ENCODE measurements around the gene TPPP.
"Not testable (repeated sequence)": the region's sequence is repeated elsewhere in the genome, so short reads cannot be mapped to it uniquely, and the experiment has no call there.

Gene TPPP

GRCh38 chr5:696191-696590 lies 3.0 kb upstream of the TPPP start:
- not testable (repeated sequence) for DNase-seq (ENCODE audit: extremely low read depth, low read depth)

DNA sequence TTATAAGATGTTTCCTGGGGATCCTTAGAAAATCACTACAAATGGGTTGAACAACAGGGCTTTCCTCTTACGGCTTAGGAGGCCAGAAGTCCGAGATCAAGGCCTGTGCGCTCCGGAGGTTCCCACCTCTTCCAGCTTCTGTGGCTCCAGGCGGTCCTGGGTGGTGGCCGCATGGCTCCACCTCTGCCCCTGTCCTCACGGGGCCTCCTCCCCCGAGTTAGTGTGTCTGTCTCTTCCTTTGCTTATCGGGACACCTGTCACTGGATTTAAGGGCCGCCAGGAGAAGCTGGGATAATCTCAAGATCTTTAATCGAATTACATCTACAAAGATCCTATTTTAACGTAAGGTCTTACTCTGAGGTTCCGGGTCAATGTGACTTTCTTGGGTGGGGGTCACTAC lies 2.3 kb upstream of the TPPP start:
- not testable (repeated sequence) for DNase-seq (ENCODE audit: extremely low read depth, low read depth)

DNA sequence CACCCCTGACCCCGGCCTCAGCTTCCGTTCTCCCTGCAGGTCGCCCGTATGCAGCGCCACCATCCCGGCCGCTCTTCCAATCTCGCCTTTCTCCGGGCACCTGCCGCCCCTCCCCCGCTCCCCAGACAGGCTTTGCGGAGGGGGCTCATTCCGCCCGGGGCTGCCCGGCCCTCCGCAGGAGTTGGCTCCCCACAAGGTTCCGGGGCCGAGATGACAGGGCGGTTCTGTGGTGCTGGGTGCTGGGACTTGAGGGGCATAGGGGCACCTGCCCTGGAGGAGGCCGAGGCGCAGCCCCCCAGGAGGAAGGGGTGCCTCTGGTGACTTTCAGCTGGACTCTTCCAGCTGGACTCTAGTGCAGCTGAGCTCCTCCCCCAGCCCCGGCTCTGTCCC lies 885 bp upstream of the TPPP start:
- DNase-seq (ENCODE audit: extremely low read depth, low read depth): not testable (repeated sequence)

DNA sequence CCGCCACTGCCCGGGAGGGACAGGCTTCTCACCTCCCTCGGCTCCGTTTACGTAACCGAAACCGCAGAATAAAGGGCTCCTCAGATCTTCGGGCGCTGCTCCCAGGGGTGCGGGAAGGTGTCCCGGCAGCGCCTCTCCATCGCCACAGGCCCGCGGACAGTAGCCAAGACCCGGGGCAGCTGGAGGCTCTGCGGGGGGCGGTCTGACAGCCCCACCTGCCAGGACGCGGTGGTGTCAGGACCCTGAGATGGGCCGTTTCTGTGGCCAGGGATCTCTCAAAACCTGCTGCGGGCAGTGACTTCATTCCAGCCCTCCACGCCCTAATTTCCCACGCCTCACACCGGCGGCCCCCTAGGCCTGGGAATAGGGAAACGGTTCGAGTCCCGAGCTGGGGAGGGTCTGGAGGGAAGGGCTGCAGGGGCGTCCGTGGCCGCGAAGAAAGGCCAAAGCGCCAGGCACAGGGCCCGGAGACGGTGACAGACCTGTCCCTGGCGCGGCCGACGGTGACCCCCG lies 567 bp downstream of the TPPP start:
- not testable (repeated sequence) for DNase-seq (ENCODE audit: extremely low read depth, low read depth)

- no peak for DNase-seq (ENCODE audit: extremely low read depth, low read depth)
- no peak for TF ChIP-seq CTCF (IDR thresholded peaks at IDR 0.05; ENCODE audit: low read depth, low read length)
These were observed 1.2 kb downstream of the TPPP start for GRCh38 chr5:691817-692528.

- DNase-seq (ENCODE audit: extremely low read depth, low read depth): not testable (repeated sequence)
These were observed 2.1 kb downstream of the TPPP start for GRCh38 chr5:691049-691448.

- DNase-seq (ENCODE audit: extremely low read depth, low read depth): not testable (repeated sequence)
These were observed 2.9 kb downstream of the TPPP start for GRCh38 chr5:690293-690692.

GRCh38 chr5:688348-689010 lies 4.7 kb downstream of the TPPP start:
- DNase-seq (ENCODE audit: extremely low read depth, low read depth): not testable (repeated sequence)

DNA sequence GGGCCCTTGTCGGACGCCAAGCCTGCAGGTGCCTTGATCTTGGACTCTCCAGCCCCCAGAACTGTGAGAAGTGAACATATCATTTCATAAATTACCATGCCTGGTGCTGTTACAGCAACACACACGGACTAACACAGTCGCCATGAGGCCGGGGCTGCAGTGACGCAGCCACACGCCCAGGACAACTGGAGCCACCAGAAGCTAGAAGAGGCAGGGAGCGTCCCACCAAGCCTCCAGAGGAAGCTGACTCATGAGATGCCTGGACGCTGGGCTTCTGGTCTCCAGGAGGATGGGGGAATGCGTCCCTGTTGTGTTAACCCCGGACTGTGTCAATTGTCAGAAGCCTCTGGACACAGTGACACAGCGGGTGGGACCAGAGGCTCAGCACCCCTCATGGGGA lies 6.2 kb downstream of the TPPP start:
- not testable (repeated sequence) for DNase-seq (ENCODE audit: extremely low read depth, low read depth)

DNA sequence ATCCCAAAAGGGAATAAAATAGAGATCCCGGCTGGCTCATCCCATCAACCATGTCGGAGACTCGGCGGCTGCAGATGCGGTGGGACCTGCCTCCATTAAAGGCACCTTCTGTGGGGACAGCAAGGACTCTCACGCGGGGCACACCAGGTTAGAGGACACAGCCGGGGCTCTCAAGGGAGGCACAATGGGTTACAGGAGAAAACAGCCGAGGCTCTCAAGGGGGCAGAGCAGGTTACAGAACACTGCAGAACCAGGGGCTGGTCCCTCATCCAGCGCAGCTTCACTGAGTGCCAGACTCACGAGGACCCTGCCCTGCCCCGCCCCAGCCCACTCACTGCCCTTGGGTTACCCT lies 7.0 kb downstream of the TPPP start:
- not testable (repeated sequence) for DNase-seq (ENCODE audit: extremely low read depth, low read depth)

DNA sequence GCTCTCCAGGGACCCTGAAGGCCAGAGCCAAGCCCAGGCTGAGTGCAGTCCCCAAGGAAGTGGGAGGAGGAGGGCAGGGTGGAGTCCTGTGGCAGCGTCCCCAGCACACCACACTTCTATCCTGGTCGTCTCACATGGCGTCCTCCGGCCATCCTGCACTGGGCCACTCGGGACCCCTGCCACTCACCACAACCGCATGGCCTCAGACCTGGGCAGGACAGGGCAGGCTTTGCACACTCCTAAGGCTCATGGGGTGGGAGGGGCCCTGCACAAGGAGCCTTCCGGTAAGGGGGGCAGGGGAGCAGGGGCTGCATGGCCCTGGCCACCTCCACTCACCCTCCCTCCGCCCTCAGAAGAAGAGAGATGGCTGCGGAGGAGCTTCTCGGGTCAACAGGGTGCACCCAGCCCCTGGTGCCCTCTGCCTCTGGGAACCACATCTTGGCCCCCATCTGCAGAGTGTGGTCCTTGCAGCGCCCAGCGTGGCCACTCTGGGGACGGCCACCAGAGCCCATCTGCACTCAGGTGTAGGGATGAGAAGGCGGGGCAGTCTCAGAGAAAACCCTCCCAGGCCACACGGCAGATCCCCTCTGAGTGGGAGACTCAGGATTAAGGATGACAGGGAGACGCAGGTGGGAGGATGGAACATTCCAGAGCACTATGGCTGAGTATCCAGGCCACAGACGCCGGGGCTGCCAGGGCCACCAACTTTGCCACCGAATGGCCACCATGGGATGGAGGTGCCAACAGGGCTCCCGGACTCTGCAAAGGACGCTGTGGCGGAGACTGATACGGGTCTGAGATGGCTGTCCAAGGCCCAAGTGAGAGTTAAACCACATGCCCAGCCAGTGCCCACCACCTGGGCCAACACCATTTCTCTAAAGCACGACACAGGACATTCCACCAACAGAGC lies 7.6 kb downstream of the TPPP start:
- TF ChIP-seq CTCF (IDR thresholded peaks at IDR 0.05; ENCODE audit: low read depth, low read length): no peak
- DNase-seq (ENCODE audit: extremely low read depth, low read depth): no peak

DNA sequence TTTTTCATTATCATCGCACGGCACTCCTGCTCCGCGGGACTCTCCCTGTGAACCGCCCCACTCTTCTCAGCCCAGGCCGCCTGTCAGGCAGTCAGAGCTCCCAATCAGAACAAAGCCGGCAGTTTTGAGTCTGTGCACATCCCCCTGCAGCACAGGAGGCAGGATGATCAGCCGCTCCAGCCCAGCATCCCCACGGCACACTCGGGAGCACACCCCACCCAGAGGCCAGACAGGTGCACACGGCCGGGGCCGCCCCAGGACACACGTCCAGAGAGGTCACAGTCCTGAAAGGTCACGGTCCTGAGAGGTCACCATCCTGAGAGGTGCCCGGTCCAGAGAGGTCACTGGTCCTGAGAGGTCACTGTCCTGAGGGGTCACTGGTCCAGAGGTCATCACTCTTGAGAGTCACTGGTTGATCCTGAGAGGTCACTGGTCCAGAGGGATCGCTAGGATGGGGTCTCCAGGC lies 8.4 kb downstream of the TPPP start:
- DNase-seq (ENCODE audit: extremely low read depth, low read depth): no peak
- no peak for TF ChIP-seq CTCF (IDR thresholded peaks at IDR 0.05; ENCODE audit: low read depth, low read length)

All from AG09319 (cell line).